Mesendoderm (in vitro differentiated cells): ENCODE measurements around the gene TGFA.

Source experiments
- DNase-seq: peaks from one replicate; pipeline ENCODE4 v3.0.0; 2013
- H2AK5ac ChIP-seq: 2 replicates; pipeline ENCODE4 v1.6.1; 2013; ENCODE audit warnings: low read length, inconsistent platforms
- H2BK120ac ChIP-seq: 2 replicates; pipeline ENCODE4 v1.6.1; 2013; ENCODE audit warnings: low read depth, mild to moderate bottlenecking, low read length, moderate library complexity, mixed read lengths
- H2BK15ac ChIP-seq: replicated peaks from 2 replicates; pipeline ENCODE4 v1.6.1; 2013; ENCODE audit warnings: low read depth, mild to moderate bottlenecking, moderate library complexity
- H2BK5ac ChIP-seq: 2 replicates; pipeline ENCODE4 v1.6.1; 2013; ENCODE audit warnings: low read length, inconsistent platforms
- H3K18ac ChIP-seq: 2 replicates; pipeline ENCODE4 v1.6.1; 2013; ENCODE audit warnings: mild to moderate bottlenecking, low read length, mixed read lengths
- H3K23ac ChIP-seq: one replicate; pipeline ENCODE4 v1.6.1; 2013; ENCODE audit warnings: low read length
- H3K27ac ChIP-seq: 2 replicates; pipeline ENCODE4 v1.5.1; 2013; ENCODE audit warnings: low read depth, mild to moderate bottlenecking, inconsistent platforms, low read length, moderate library complexity
- H3K27me3 ChIP-seq: 2 replicates; pipeline ENCODE4 v1.6.1; 2013; ENCODE audit warnings: low read length, control low read depth, mild to moderate bottlenecking, inconsistent platforms; ENCODE audit not compliant: insufficient read depth, poor library complexity
- H3K36me3 ChIP-seq: 2 replicates; pipeline ENCODE4 v1.6.1; 2013; ENCODE audit warnings: low read length, inconsistent platforms; ENCODE audit not compliant: control insufficient read depth, insufficient read depth
- H3K4ac ChIP-seq: one replicate; pipeline ENCODE4 v1.6.1; 2013; ENCODE audit warnings: low read depth, mild to moderate bottlenecking, low read length, moderate library complexity
- H3K4me1 ChIP-seq: 2 replicates; pipeline ENCODE4 v1.6.1; 2013; ENCODE audit warnings: low read depth, low read length, inconsistent platforms; ENCODE audit not compliant: control insufficient read depth
- H3K4me2 ChIP-seq: 2 replicates; pipeline ENCODE4 v1.6.1; 2013; ENCODE audit warnings: low read length
- H3K4me3 ChIP-seq: 2 replicates; pipeline ENCODE4 v1.5.1; 2013; ENCODE audit warnings: mild to moderate bottlenecking, low read length
- H3K56ac ChIP-seq: one replicate; pipeline ENCODE4 v1.6.1; 2013; ENCODE audit warnings: low read length
- H3K79me1 ChIP-seq: 2 replicates; pipeline ENCODE4 v1.6.1; 2013; ENCODE audit warnings: low read length, inconsistent platforms
- H3K79me2 ChIP-seq: 2 replicates; pipeline ENCODE4 v1.6.1; 2013; ENCODE audit warnings: mild to moderate bottlenecking, low read length; ENCODE audit not compliant: control insufficient read depth, insufficient read depth
- H3K9ac ChIP-seq: 2 replicates; pipeline ENCODE4 v1.6.1; 2013; ENCODE audit warnings: low read length, inconsistent platforms
- H4K5ac ChIP-seq: one replicate; pipeline ENCODE4 v1.6.1; 2013; ENCODE audit warnings: low read length
- H4K8ac ChIP-seq: one replicate; pipeline ENCODE4 v1.6.1; 2013; ENCODE audit warnings: low read depth, mild to moderate bottlenecking, control low read depth, low read length, moderate library complexity
- WGBS: extraction: QIAGEN DNeasy Blood & Tissue Kit; methylation state at CpG from one replicate; pipeline ENCODE4 v1.1.7; 2013; ENCODE audit warnings: low lambda C conversion rate, missing lambda C conversion rate; ENCODE audit not compliant: insufficient coverage; ENCODE audit errors: extremely low coverage; 5-methylcytosine and 5-hydroxymethylcytosine counted together

The TGFA gene

GRCh38 chr2:70566464-70566863, 12.8 kb upstream of the TGFA start:
- Histone ChIP-seq H3K4me1 (no peaks in the 10 kb centered on the region), H3K23ac (no peak overlapping the region), H3K79me2 (no peaks in the 10 kb centered on the region), H3K27me3 (no peaks in the 10 kb centered on the region), H3K56ac (no peak overlapping the region), H4K5ac (no peak overlapping the region), H3K9ac (no peak overlapping the region), H2BK15ac (no peak overlapping the region), H3K4ac (no peak overlapping the region), H3K4me2 (no peak overlapping the region), H2BK5ac (no peak overlapping the region), H3K27ac (no peak overlapping the region), H3K18ac (no peak overlapping the region), H2BK120ac (no peak overlapping the region), H4K8ac (no peak overlapping the region), H3K36me3 (no peaks in the 10 kb centered on the region), H3K4me3 (no peak overlapping the region), H3K79me1 (no peaks in the 10 kb centered on the region), H2AK5ac (no peak overlapping the region)
- DNase-seq = no peak
- no CpG with 5 or more reads among the region's 3 CpGs for WGBS

- H3K4me2 ChIP-seq = no peak overlapping the region
- no peak overlapping the region for H3K18ac ChIP-seq
- H3K27ac ChIP-seq = no peak overlapping the region
- no peaks in the 10 kb centered on the region for H3K36me3 ChIP-seq
- H3K9ac ChIP-seq = no peak overlapping the region
- H3K27me3 ChIP-seq = no peaks in the 10 kb centered on the region
- no peak for DNase-seq
- H4K5ac ChIP-seq = no peak overlapping the region
- no peak overlapping the region for H2BK15ac ChIP-seq
- no peak overlapping the region for H3K23ac ChIP-seq
- no peak overlapping the region for H3K4me3 ChIP-seq
- H2AK5ac ChIP-seq = no peak overlapping the region
- no peak overlapping the region for H3K4ac ChIP-seq
- H3K79me2 ChIP-seq = no peaks in the 10 kb centered on the region
- H3K56ac ChIP-seq = no peak overlapping the region
- H3K4me1 ChIP-seq = no peaks in the 10 kb centered on the region
- H2BK120ac ChIP-seq = no peak overlapping the region
- WGBS = no CpG with 5 or more reads among the region's 9 CpGs
- no peaks in the 10 kb centered on the region for H3K79me1 ChIP-seq
- H2BK5ac ChIP-seq = no peak overlapping the region
- H4K8ac ChIP-seq = no peak overlapping the region
Observed at GRCh38 chr2:70565039-70565731, 11.6 kb upstream of the TGFA start.

- no peak overlapping the region for H2BK5ac ChIP-seq
- no peaks in the 10 kb centered on the region for H3K27me3 ChIP-seq
- no peak overlapping the region for H3K27ac ChIP-seq
- no peak overlapping the region for H3K18ac ChIP-seq
- no peak for DNase-seq
- H3K36me3 ChIP-seq = no peaks in the 10 kb centered on the region
- H3K9ac ChIP-seq = no peak overlapping the region
- no peak overlapping the region for H3K4ac ChIP-seq
- H4K5ac ChIP-seq = no peak overlapping the region
- no peaks in the 10 kb centered on the region for H3K79me2 ChIP-seq
- no peak overlapping the region for H2AK5ac ChIP-seq
- no peak overlapping the region for H2BK120ac ChIP-seq
- H3K4me1 ChIP-seq = peaks cover 3% of the 10 kb centered on the region
- H4K8ac ChIP-seq = no peak overlapping the region
- no peak overlapping the region for H3K4me3 ChIP-seq
- H3K79me1 ChIP-seq = no peaks in the 10 kb centered on the region
- no peak overlapping the region for H3K4me2 ChIP-seq
- H3K56ac ChIP-seq = no peak overlapping the region
- H2BK15ac ChIP-seq = no peak overlapping the region
- no peak overlapping the region for H3K23ac ChIP-seq
Observed at GRCh38 chr2:70561893-70562292, 8.3 kb upstream of the TGFA start.

GRCh38 chr2:70560442-70560841, 6.8 kb upstream of the TGFA start:
- Histone ChIP-seq H3K4me3 (no peak overlapping the region), H3K4me1 (peaks cover 3% of the 10 kb centered on the region), H2BK15ac (no peak overlapping the region), H3K23ac (no peak overlapping the region), H4K8ac (no peak overlapping the region), H3K9ac (no peak overlapping the region), H2BK5ac (no peak overlapping the region), H3K56ac (no peak overlapping the region), H3K18ac (no peak overlapping the region), H3K4me2 (no peak overlapping the region), H3K4ac (no peak overlapping the region), H2AK5ac (no peak overlapping the region), H3K27ac (no peak overlapping the region), H3K36me3 (no peaks in the 10 kb centered on the region), H3K79me1 (no peaks in the 10 kb centered on the region), H3K79me2 (no peaks in the 10 kb centered on the region), H2BK120ac (no peak overlapping the region), H3K27me3 (no peaks in the 10 kb centered on the region), H4K5ac (no peak overlapping the region)
- no CpG with 5 or more reads among the region's 2 CpGs for WGBS
- no peak for DNase-seq

DNA sequence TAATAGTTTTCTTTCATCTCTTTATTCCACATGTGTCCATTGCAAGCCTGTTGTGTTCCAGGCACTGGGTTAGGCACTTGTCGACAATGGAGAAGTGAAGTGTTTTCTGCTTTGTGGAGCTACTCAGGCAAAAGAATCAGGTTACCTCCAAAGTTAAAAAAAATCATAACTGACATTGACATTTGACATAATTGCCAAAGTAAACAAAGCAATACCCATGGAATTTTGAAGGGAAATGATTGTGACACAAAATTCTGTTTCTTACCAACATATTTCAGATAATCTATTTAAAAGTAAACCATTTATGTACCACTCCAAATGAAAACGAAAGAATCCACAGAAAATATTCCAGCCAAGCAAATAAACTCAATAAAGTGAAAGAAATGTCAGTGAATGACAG, 6.4 kb upstream of the TGFA start:
- H3K18ac ChIP-seq = no peak overlapping the region
- H3K79me1 ChIP-seq = no peaks in the 10 kb centered on the region
- no peak overlapping the region for H3K27ac ChIP-seq
- H3K36me3 ChIP-seq = no peaks in the 10 kb centered on the region
- no peak overlapping the region for H4K5ac ChIP-seq
- no peak overlapping the region for H3K9ac ChIP-seq
- H2BK5ac ChIP-seq = no peak overlapping the region
- no peak overlapping the region for H3K23ac ChIP-seq
- no peak overlapping the region for H3K4me2 ChIP-seq
- no peak overlapping the region for H3K4ac ChIP-seq
- WGBS = no CpG with 5 or more reads among the region's 2 CpGs
- no peak overlapping the region for H2AK5ac ChIP-seq
- no peak overlapping the region for H2BK120ac ChIP-seq
- no peaks in the 10 kb centered on the region for H3K27me3 ChIP-seq
- no peak overlapping the region for H4K8ac ChIP-seq
- peaks cover 3% of the 10 kb centered on the region for H3K4me1 ChIP-seq
- DNase-seq = no peak
- H2BK15ac ChIP-seq = no peak overlapping the region
- no peak overlapping the region for H3K56ac ChIP-seq
- H3K79me2 ChIP-seq = no peaks in the 10 kb centered on the region
- H3K4me3 ChIP-seq = no peak overlapping the region

DNA sequence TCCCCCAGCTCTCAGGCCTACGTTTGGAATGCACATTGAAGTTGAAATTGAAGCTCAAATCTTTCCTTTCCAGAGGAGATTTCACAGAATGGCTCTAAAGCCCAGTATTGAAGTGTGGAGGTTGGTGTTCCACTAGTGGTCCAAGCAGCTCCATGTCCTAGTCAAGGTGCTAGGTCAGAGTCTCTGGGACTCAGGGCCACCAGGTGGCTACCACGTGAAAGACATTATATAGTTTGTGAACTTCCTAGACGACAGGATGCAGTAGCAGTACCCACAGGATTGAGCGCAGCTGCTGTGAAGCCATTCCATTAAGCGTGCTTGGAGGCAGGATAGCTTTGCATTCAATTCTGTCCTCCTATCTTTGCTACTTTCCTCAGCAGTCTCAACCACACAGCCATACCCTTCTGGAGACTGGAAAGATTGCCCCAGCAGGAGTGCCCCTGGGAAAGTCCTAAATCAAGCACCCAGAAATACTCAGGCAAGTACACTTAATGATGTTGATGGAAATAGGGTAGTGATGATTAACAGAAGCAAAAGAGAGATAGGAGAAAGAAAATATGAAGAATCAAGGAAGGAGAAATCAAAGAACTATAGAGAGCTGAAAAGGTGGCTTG, 4.7 kb upstream of the TGFA start:
- no peaks in the 10 kb centered on the region for H3K36me3 ChIP-seq
- no peak overlapping the region for H4K8ac ChIP-seq
- H2BK5ac ChIP-seq = no peak overlapping the region

More for the DNA sequence above, 4.7 kb upstream of the TGFA start:
- no peaks in the 10 kb centered on the region for H3K27me3 ChIP-seq
- H4K5ac ChIP-seq = no peak overlapping the region
- no peaks in the 10 kb centered on the region for H3K79me2 ChIP-seq
- no peaks in the 10 kb centered on the region for H3K79me1 ChIP-seq
- no CpG with 5 or more reads among the region's 5 CpGs for WGBS
- H3K4me3 ChIP-seq = no peak overlapping the region
- H3K18ac ChIP-seq = no peak overlapping the region
- H3K9ac ChIP-seq = no peak overlapping the region
- H3K4me2 ChIP-seq = no peak overlapping the region
- H3K23ac ChIP-seq = no peak overlapping the region
- H2AK5ac ChIP-seq = no peak overlapping the region
- H3K4ac ChIP-seq = no peak overlapping the region
- peaks cover 3% of the 10 kb centered on the region for H3K4me1 ChIP-seq
- no peak overlapping the region for H3K56ac ChIP-seq
- peak; percentile 20 for DNase-seq
- no peak overlapping the region for H2BK120ac ChIP-seq
- H3K27ac ChIP-seq = no peak overlapping the region
- no peak overlapping the region for H2BK15ac ChIP-seq
